SK-N-SH (cell line): ENCODE data around the gene EML5.

Experiments used
- CTCF ChIP-seq: fragments of 200-600 bp; sonication (generic); IDR thresholded peaks from 2 replicates; pipeline ENCODE4 v1.6.1; 2017; ENCODE audit warnings: antibody characterized with exemption, mild to moderate bottlenecking, moderate library complexity
- EP300 ChIP-seq, 2 experiments: IDR thresholded peaks; 2 replicates each; pipeline versions ENCODE4 v1.4.0 to v1.6.1; 2012; ENCODE audit warnings: borderline replicate concordance in 1 of 2, low read depth in 1 of 2, low read length in 1 of 2
- FOXM1 ChIP-seq: IDR thresholded peaks from 2 replicates; pipeline ENCODE4 v1.4.0; 2012; ENCODE audit warnings: low read depth, mild to moderate bottlenecking
- POLR2AphosphoS5 ChIP-seq: IDR thresholded peaks from 2 replicates; pipeline ENCODE4 v1.6.1; 2012; ENCODE audit warnings: low read depth, low read length
- RXRA ChIP-seq: IDR thresholded peaks from 2 replicates; pipeline ENCODE4 v1.4.0; 2012; ENCODE audit warnings: low read depth, mild to moderate bottlenecking, borderline replicate concordance
- YY1 ChIP-seq: IDR thresholded peaks from 2 replicates; pipeline ENCODE4 v1.4.0; 2012; ENCODE audit warnings: low read depth, mild to moderate bottlenecking

- TF ChIP-seq CTCF (no peak), POLR2AphosphoS5 (no peak), EP300 (IDR thresholded peaks at IDR 0.05; ENCODE audit: borderline replicate concordance in 1 of 2, low read depth in 1 of 2, low read length in 1 of 2) (no peak), YY1 (no peak), RXRA (no peak), FOXM1 (no peak)
These were observed 42.2 kb upstream of the EML5 start for GRCh38 chr14:88834883-88835431.
